ENCODE measurements around the gene RBPJ. TPM values are rescaled to one million over a fixed set of nuclear protein-coding genes. Genes with fewer than 3 reads are reported as not detected.

The RBPJ gene
- polyA plus RNA-seq, 1 donor from 2014 or later = 89.8 TPM

DNA sequence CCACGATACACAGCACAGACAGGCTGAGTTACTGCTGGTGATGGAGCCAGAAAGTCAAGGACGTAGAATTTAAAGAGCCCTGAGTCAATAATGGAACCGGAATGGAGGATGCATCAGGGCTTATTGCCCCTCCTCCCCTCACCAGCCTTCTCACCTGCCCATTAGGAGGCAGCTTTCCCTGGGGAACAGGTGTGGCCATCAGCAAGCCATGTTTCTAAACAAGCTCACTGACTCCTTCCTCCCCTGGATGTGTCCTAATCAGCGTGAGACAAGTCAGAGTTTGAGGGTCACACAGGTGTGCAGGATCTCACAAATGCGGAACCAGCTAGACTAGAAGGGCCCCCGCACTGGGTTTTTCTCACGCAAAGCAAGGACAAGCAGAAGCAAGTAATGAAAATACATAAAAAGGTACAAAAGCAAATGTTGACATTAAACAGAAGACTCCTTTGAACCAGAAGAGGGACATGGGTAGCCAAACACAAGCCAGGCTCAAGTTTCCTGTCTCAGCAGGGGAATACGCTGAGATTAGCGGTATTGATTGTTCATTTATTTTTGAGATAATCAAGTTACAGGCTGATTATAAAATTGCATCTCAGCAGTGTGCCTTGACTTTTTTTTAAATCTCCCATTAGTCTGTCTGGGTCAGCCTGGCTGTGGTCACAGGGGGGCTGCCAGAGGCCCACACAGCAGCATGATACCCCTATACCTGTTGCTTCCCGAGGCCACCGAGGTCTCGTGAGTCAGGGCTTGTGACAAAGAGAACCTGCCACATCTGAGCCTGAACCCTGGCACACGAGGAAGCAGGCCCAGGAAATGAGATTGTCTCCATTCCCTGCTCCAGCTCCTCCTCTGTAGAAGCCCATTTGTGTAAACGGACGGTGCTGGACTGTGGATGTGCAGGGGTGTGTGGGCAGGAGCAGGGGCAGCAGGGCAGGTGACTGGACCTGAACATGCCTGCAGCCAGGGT is 132.0 kb downstream of the RBPJ start:
- no peak overlapping the region for H3K4me2 ChIP-seq (ENCODE audit: low read length)
- TF ChIP-seq RAD21 (conservative IDR thresholded peaks at IDR 0.05) = no peak
- TF ChIP-seq TAF1 (IDR thresholded peaks at IDR 0.05; ENCODE audit: low read depth) = no peak
- no peak for TF ChIP-seq POLR2AphosphoS5 (IDR thresholded peaks at IDR 0.05)
- no peak for TF ChIP-seq EP300 (conservative IDR thresholded peaks at IDR 0.05; ENCODE audit: poor library complexity, severe bottlenecking)
- TF ChIP-seq MXI1 (conservative IDR thresholded peaks at IDR 0.05; ENCODE audit: poor library complexity, severe bottlenecking) = no peak
- TF ChIP-seq EZH2 (IDR thresholded peaks at IDR 0.05; ENCODE audit: borderline replicate concordance, insufficient read depth, low read length, poor library complexity, severe bottlenecking) = no peak
- H2AFZ ChIP-seq (ENCODE audit: low read depth, low read length) = no peak overlapping the region
- no peaks in the 10 kb centered on the region for H3K9me2 ChIP-seq (ENCODE audit: insufficient read depth, low read length)
- no peaks in the 10 kb centered on the region for H4K20me1 ChIP-seq (ENCODE audit: insufficient read depth)
- H3K9ac ChIP-seq (ENCODE audit: low read length) = no peak overlapping the region
- no peaks in the 10 kb centered on the region for H3K36me3 ChIP-seq (ENCODE audit: insufficient read depth, low read length)
- no peaks in the 10 kb centered on the region for H3K9me3 ChIP-seq (ENCODE audit: low read length)
- H3F3A ChIP-seq (ENCODE audit: insufficient read depth, low read length, poor library complexity, severe bottlenecking) = no peaks in the 10 kb centered on the region
- no peak overlapping the region for H3K27ac ChIP-seq (ENCODE audit: low read length)
- H3K79me2 ChIP-seq (replicated peaks; ENCODE audit: insufficient read depth, low read length) = no peaks in the 10 kb centered on the region
- no peak overlapping the region for H3K4me3 ChIP-seq (ENCODE audit: low read length)
- no peaks in the 10 kb centered on the region for H3K27me3 ChIP-seq (ENCODE audit: insufficient read depth, low read depth, low read length)

DNA sequence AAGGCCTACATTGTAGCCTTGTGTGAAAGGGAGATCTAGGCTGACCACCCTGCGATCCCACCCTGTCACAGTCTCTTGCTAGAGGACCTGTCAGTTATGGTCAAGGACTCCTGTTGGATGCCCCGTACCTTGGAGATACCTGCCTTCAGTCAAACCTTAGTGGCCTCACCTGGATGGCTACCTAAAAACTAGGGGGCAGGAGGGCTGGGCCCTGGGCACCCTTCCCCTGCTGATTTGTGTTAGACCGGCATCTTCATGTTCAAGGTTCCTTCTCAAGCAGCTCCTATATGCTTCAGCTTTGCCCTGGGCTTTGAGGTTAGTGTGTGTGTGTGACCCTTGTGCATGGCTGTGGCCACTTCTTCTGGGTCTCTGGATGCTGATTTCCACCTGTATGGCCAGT is 134.1 kb downstream of the RBPJ start:
- H3K4me3 ChIP-seq (ENCODE audit: low read length) = no peak overlapping the region
- H2AFZ ChIP-seq (ENCODE audit: low read depth, low read length) = no peak overlapping the region
- no peak overlapping the region for H3K4me2 ChIP-seq (ENCODE audit: low read length)
- H3K79me2 ChIP-seq (replicated peaks; ENCODE audit: insufficient read depth, low read length) = no peaks in the 10 kb centered on the region
- H3K9me2 ChIP-seq (ENCODE audit: insufficient read depth, low read length) = no peaks in the 10 kb centered on the region
- H3K27me3 ChIP-seq (ENCODE audit: insufficient read depth, low read depth, low read length) = no peaks in the 10 kb centered on the region
- H3F3A ChIP-seq (ENCODE audit: insufficient read depth, low read length, poor library complexity, severe bottlenecking) = no peaks in the 10 kb centered on the region
- no peak overlapping the region for H3K9ac ChIP-seq (ENCODE audit: low read length)
- H4K20me1 ChIP-seq (ENCODE audit: insufficient read depth) = no peaks in the 10 kb centered on the region
- TF ChIP-seq EZH2 (IDR thresholded peaks at IDR 0.05; ENCODE audit: borderline replicate concordance, insufficient read depth, low read length, poor library complexity, severe bottlenecking) (no peak), RAD21 (conservative IDR thresholded peaks at IDR 0.05) (no peak)
- TF ChIP-seq, protein P1, sequence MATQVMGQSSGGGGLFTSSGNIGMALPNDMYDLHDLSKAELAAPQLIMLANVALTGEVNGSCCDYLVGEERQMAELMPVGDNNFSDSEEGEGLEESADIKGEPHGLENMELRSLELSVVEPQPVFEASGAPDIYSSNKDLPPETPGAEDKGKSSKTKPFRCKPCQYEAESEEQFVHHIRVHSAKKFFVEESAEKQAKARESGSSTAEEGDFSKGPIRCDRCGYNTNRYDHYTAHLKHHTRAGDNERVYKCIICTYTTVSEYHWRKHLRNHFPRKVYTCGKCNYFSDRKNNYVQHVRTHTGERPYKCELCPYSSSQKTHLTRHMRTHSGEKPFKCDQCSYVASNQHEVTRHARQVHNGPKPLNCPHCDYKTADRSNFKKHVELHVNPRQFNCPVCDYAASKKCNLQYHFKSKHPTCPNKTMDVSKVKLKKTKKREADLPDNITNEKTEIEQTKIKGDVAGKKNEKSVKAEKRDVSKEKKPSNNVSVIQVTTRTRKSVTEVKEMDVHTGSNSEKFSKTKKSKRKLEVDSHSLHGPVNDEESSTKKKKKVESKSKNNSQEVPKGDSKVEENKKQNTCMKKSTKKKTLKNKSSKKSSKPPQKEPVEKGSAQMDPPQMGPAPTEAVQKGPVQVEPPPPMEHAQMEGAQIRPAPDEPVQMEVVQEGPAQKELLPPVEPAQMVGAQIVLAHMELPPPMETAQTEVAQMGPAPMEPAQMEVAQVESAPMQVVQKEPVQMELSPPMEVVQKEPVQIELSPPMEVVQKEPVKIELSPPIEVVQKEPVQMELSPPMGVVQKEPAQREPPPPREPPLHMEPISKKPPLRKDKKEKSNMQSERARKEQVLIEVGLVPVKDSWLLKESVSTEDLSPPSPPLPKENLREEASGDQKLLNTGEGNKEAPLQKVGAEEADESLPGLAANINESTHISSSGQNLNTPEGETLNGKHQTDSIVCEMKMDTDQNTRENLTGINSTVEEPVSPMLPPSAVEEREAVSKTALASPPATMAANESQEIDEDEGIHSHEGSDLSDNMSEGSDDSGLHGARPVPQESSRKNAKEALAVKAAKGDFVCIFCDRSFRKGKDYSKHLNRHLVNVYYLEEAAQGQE (IDR thresholded peaks at IDR 0.05; ENCODE audit: borderline replicate concordance) = no peak
- no peak overlapping the region for H3K27ac ChIP-seq (ENCODE audit: low read length)
- no peaks in the 10 kb centered on the region for H3K9me3 ChIP-seq (ENCODE audit: low read length)
- no peaks in the 10 kb centered on the region for H3K36me3 ChIP-seq (ENCODE audit: insufficient read depth, low read length)

DNA sequence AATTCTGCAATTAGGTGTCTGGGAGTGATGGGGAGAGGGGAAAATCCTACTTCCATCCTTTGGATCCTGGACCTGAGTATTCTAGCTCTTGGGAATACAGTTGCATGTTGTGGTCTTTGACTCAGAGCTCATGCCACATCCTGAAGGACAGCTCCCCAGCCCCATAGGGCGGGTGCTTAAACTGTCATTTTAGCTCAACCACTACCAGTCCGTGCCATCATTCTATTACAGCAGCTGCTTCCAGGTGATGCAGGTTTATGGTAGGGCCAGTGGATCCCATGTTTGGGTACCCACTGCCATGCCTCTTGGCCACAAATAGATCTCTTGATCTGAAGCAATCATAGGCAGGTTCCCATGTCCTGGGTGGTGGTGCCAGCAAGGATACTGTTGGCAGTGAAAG is 134.8 kb downstream of the RBPJ start:
- no peaks in the 10 kb centered on the region for H3K9me3 ChIP-seq (ENCODE audit: low read length)
- no peak overlapping the region for H2AFZ ChIP-seq (ENCODE audit: low read depth, low read length)
- H3K27me3 ChIP-seq (ENCODE audit: insufficient read depth, low read depth, low read length) = no peaks in the 10 kb centered on the region
- H3K4me3 ChIP-seq (ENCODE audit: low read length) = no peak overlapping the region
- no peaks in the 10 kb centered on the region for H3K79me2 ChIP-seq (replicated peaks; ENCODE audit: insufficient read depth, low read length)
- TF ChIP-seq SMC3 (conservative IDR thresholded peaks at IDR 0.05; ENCODE audit: poor library complexity) = no peak
- TF ChIP-seq POLR2AphosphoS5 (IDR thresholded peaks at IDR 0.05) = no peak
- no peak for TF ChIP-seq TAF1 (IDR thresholded peaks at IDR 0.05; ENCODE audit: low read depth)
- TF ChIP-seq, protein P2, sequence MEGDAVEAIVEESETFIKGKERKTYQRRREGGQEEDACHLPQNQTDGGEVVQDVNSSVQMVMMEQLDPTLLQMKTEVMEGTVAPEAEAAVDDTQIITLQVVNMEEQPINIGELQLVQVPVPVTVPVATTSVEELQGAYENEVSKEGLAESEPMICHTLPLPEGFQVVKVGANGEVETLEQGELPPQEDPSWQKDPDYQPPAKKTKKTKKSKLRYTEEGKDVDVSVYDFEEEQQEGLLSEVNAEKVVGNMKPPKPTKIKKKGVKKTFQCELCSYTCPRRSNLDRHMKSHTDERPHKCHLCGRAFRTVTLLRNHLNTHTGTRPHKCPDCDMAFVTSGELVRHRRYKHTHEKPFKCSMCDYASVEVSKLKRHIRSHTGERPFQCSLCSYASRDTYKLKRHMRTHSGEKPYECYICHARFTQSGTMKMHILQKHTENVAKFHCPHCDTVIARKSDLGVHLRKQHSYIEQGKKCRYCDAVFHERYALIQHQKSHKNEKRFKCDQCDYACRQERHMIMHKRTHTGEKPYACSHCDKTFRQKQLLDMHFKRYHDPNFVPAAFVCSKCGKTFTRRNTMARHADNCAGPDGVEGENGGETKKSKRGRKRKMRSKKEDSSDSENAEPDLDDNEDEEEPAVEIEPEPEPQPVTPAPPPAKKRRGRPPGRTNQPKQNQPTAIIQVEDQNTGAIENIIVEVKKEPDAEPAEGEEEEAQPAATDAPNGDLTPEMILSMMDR (IDR thresholded peaks at IDR 0.05; ENCODE audit: poor library complexity, severe bottlenecking) = no peak
- TF ChIP-seq, protein P1 (IDR thresholded peaks at IDR 0.05; ENCODE audit: borderline replicate concordance) = no peak
- no peak for TF ChIP-seq EP300 (conservative IDR thresholded peaks at IDR 0.05; ENCODE audit: poor library complexity, severe bottlenecking)
- TF ChIP-seq RAD21 (conservative IDR thresholded peaks at IDR 0.05) = no peak
- TF ChIP-seq MXI1 (conservative IDR thresholded peaks at IDR 0.05; ENCODE audit: poor library complexity, severe bottlenecking) = no peak
- TF ChIP-seq EZH2 (IDR thresholded peaks at IDR 0.05; ENCODE audit: borderline replicate concordance, insufficient read depth, low read length, poor library complexity, severe bottlenecking) = no peak
- H3K4me2 ChIP-seq (ENCODE audit: low read length) = no peak overlapping the region
- no peaks in the 10 kb centered on the region for H3K36me3 ChIP-seq (ENCODE audit: insufficient read depth, low read length)
- H3K9ac ChIP-seq (ENCODE audit: low read length) = no peak overlapping the region
- H4K20me1 ChIP-seq (ENCODE audit: insufficient read depth) = no peaks in the 10 kb centered on the region
- H3K9me2 ChIP-seq (ENCODE audit: insufficient read depth, low read length) = no peaks in the 10 kb centered on the region
- no peak overlapping the region for H3K27ac ChIP-seq (ENCODE audit: low read length)
- H3F3A ChIP-seq (ENCODE audit: insufficient read depth, low read length, poor library complexity, severe bottlenecking) = no peaks in the 10 kb centered on the region

Data from neural cell (in vitro differentiated cells).